GM12892 (cell line): Measurements from ENCODE around the gene SLC8A1.

Source experiments
- POLR2A ChIP-seq: IDR thresholded peaks from 2 replicates; pipeline ENCODE4 v1.6.1; 2011; ENCODE audit warnings: low read depth, low read length, control low read depth
- TAF1 ChIP-seq: IDR thresholded peaks from 2 replicates; pipeline ENCODE4 v1.6.1; 2011; ENCODE audit warnings: low read depth, mild to moderate bottlenecking, control low read depth, low read length, borderline replicate concordance

DNA sequence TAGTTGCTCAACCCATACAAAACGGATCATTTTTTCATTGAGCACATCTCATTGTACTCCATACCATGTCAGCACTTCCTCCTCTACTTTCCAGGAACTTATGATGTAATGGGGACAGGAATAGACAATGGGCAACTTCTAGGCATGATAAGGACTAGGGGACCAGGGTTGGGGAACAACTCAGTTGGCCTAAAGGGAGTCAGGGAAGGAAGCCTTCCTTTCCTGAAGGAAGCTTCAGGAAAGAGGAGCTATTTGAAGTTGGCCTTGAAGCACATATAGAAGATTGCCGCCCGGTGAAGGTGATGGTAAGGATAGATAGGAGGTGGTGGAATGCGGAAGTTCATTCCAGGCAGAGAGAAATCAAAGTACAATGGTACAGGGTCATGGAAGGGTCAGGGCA, 283.9 kb downstream of the SLC8A1 start:
- TF ChIP-seq POLR2A (no peak), TAF1 (no peak)
